ENCODE data around the gene CNGA2. TPM values are rescaled to one million over a fixed set of nuclear protein-coding genes. Genes with fewer than 3 reads are reported as not detected.

The CNGA2 gene
- total RNA-seq, 1 experiment from 2014 or later: not detected

DNA sequence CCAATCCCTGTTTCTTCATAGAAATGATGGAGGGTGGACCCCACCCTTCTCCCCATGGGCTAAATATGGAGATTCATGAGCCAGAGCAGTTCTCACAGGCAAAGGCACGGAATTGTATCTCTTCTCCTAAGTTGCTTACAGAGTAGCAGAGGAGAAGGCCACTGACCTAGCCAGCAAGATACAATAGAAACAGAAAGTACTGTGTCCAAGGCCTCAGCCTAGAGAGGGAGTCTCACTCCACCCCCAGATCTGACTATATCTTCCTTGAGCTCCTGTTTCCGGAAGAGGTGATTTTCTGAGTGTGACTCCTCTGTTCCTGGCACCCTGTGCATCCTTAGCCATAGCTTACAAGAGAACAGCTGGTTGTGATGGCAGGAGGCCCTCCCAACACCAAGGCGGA is 18.8 kb upstream of the CNGA2 start, which contains the start of gene FATE1:
Gene FATE1, plus strand, starts transcription at position 284 of the 400 bp plus-strand sequence. Its CDS starts 85 bp downstream, at position 369.
- TF ChIP-seq ZNF274 (IDR thresholded peaks at IDR 0.05; ENCODE audit: low read depth, low read length) (no peak), EZH2 (IDR thresholded peaks at IDR 0.05) (no peak), POLR2AphosphoS5 (IDR thresholded peaks at IDR 0.05; ENCODE audit: low read depth, low read length) (no peak), TCF7L2 (IDR thresholded peaks at IDR 0.05; ENCODE audit: borderline replicate concordance, extremely low read depth, insufficient read depth, insufficient read length) (no peak), SIN3A (IDR thresholded peaks at IDR 0.05; ENCODE audit: low read depth) (no peak), EGR1 (IDR thresholded peaks at IDR 0.05; ENCODE audit: low read depth) (no peak), JUND (IDR thresholded peaks at IDR 0.05) (no peak), EZH2phosphoT487 (IDR thresholded peaks at IDR 0.05; ENCODE audit: borderline replicate concordance) (no peak), FOSL1 (IDR thresholded peaks at IDR 0.05; ENCODE audit: low read depth) (no peak), ATF3 (IDR thresholded peaks at IDR 0.05) (no peak), ZFX (IDR thresholded peaks at IDR 0.05) (no peak), SP1 (IDR thresholded peaks at IDR 0.05; ENCODE audit: low read depth) (no peak), YY1 (IDR thresholded peaks at IDR 0.05; ENCODE audit: extremely low read depth, insufficient replicate concordance, low read depth, low read length) (no peak), CEBPB (IDR thresholded peaks at IDR 0.05; ENCODE audit: low read depth) (no peak), ZBTB33 (IDR thresholded peaks at IDR 0.05; ENCODE audit: extremely low read depth, insufficient replicate concordance, low read length) (no peak), SRF (IDR thresholded peaks at IDR 0.05; ENCODE audit: low read depth) (no peak), ELF1 (IDR thresholded peaks at IDR 0.05; ENCODE audit: borderline replicate concordance, low read depth) (no peak)
- TF ChIP-seq, protein P1, sequence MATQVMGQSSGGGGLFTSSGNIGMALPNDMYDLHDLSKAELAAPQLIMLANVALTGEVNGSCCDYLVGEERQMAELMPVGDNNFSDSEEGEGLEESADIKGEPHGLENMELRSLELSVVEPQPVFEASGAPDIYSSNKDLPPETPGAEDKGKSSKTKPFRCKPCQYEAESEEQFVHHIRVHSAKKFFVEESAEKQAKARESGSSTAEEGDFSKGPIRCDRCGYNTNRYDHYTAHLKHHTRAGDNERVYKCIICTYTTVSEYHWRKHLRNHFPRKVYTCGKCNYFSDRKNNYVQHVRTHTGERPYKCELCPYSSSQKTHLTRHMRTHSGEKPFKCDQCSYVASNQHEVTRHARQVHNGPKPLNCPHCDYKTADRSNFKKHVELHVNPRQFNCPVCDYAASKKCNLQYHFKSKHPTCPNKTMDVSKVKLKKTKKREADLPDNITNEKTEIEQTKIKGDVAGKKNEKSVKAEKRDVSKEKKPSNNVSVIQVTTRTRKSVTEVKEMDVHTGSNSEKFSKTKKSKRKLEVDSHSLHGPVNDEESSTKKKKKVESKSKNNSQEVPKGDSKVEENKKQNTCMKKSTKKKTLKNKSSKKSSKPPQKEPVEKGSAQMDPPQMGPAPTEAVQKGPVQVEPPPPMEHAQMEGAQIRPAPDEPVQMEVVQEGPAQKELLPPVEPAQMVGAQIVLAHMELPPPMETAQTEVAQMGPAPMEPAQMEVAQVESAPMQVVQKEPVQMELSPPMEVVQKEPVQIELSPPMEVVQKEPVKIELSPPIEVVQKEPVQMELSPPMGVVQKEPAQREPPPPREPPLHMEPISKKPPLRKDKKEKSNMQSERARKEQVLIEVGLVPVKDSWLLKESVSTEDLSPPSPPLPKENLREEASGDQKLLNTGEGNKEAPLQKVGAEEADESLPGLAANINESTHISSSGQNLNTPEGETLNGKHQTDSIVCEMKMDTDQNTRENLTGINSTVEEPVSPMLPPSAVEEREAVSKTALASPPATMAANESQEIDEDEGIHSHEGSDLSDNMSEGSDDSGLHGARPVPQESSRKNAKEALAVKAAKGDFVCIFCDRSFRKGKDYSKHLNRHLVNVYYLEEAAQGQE (IDR thresholded peaks at IDR 0.05; ENCODE audit: low read depth): no peak
- TF ChIP-seq, protein P2, sequence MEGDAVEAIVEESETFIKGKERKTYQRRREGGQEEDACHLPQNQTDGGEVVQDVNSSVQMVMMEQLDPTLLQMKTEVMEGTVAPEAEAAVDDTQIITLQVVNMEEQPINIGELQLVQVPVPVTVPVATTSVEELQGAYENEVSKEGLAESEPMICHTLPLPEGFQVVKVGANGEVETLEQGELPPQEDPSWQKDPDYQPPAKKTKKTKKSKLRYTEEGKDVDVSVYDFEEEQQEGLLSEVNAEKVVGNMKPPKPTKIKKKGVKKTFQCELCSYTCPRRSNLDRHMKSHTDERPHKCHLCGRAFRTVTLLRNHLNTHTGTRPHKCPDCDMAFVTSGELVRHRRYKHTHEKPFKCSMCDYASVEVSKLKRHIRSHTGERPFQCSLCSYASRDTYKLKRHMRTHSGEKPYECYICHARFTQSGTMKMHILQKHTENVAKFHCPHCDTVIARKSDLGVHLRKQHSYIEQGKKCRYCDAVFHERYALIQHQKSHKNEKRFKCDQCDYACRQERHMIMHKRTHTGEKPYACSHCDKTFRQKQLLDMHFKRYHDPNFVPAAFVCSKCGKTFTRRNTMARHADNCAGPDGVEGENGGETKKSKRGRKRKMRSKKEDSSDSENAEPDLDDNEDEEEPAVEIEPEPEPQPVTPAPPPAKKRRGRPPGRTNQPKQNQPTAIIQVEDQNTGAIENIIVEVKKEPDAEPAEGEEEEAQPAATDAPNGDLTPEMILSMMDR (IDR thresholded peaks at IDR 0.05 in 2 of 3, conservative IDR thresholded peaks at IDR 0.05 in 1 of 3; ENCODE audit: borderline replicate concordance in 1 of 3, insufficient read depth in 1 of 3, low read depth in 2 of 3, low read length in 2 of 3): no peak
- TF ChIP-seq, protein P3, sequence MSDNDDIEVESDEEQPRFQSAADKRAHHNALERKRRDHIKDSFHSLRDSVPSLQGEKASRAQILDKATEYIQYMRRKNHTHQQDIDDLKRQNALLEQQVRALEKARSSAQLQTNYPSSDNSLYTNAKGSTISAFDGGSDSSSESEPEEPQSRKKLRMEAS (IDR thresholded peaks at IDR 0.05): no peak
- BruUV-seq (replicated peaks): no TSS peak
- Histone ChIP-seq H3K79me2 (ENCODE audit: insufficient read depth, low read length) (no peaks in the 10 kb centered on the region), H3K4me2 (ENCODE audit: low read length) (no peak within 1 kb of the TSS), H3K27me3 (ENCODE audit: insufficient read depth, low read length) (peaks cover 4% of the 10 kb centered on the region; the same call in 1 of the 2 replicates), H3K27ac (ENCODE audit: low read depth, low read length) (no peak within 1 kb of the TSS), H3K9ac (ENCODE audit: low read length) (no peak within 1 kb of the TSS), H3K9me2 (ENCODE audit: insufficient read depth) (no peaks in the 10 kb centered on the region), H2AFZ (ENCODE audit: low read depth, low read length, poor library complexity, severe bottlenecking) (no peak within 1 kb of the TSS), H3K9me3 (ENCODE audit: control insufficient read depth in 1 of 2, insufficient read depth in 1 of 2, low read depth in 1 of 2, low read length in 2 of 2) (no peaks in the 10 kb centered on the region), H3K4me3 (replicated peaks in 1 of 2; ENCODE audit: low read depth in 1 of 2, low read length in 2 of 2) (no peak within 1 kb of the TSS), H3K4me1 (ENCODE audit: control insufficient read depth in 1 of 2, insufficient read depth in 2 of 2, low read length in 2 of 2) (no peaks in the 10 kb centered on the region), H3K36me3 (ENCODE audit: control insufficient read depth in 1 of 2, insufficient read depth in 2 of 2, low read length in 2 of 2) (no peaks in the 10 kb centered on the region), H4K20me1 (ENCODE audit: insufficient read depth) (no peaks in the 10 kb centered on the region)
- POLR2A ChIA-PET: no interaction called here
- ATAC-seq (no peak), DNase-seq (ENCODE audit: low read depth, low spot score) (no peak)
- intact Hi-C loops (cut with micrococcal nuclease): no loop called here
- CTCF ChIA-PET: no interaction called here
- RAD21 ChIA-PET (ENCODE audit: low non-redundant PET in 1 of 2, low total read pairs in 2 of 2, uncharacterized antibody in 2 of 2, unreplicated experiment in 2 of 2): no interaction called here
